ENCODE measurements around the gene BPI. TPM values are rescaled to one million over a fixed set of nuclear protein-coding genes. Genes with fewer than 3 reads are reported as not detected.

Gene BPI
- total RNA-seq, 2 experiments from 2014 or later: 0.14 TPM; not detected in 1

- ChIA-PET POLR2A (no interaction called here), CTCF (no interaction called here)
- no peaks in the 10 kb centered on the region for H3K36me3 Mint-ChIP-seq (ENCODE audit: low read depth)
- H3K4me3 Mint-ChIP-seq: no peak overlapping the region
- peaks cover 18% of the 10 kb centered on the region for H3K27me3 Mint-ChIP-seq
- ATAC-seq (ENCODE audit: poor library complexity): no peak
- Histone ChIP-seq H3K27ac (ENCODE audit: low read depth in 1 of 2, low read length in 2 of 2) (no peak overlapping the region), H3K27me3 (ENCODE audit: control insufficient read depth in 1 of 2, insufficient read depth in 2 of 2, low read length in 2 of 2) (peaks cover 3 to 17% of the 10 kb centered on the region in 2 experiments), H3K4me3 (ENCODE audit: low read length) (no peak overlapping the region), H3K9me3 (ENCODE audit: control insufficient read depth in 1 of 2, insufficient read depth in 1 of 2, low read length in 2 of 2) (peaks cover 7 to 19% of the 10 kb centered on the region in 2 experiments), H3K36me3 (ENCODE audit: insufficient read depth, low read length) (no peaks in the 10 kb centered on the region), H3K4me1 (ENCODE audit: insufficient read depth, low read length) (no peaks in the 10 kb centered on the region)
- H3K9me3 Mint-ChIP-seq: no peaks in the 10 kb centered on the region
- H3K4me1 Mint-ChIP-seq (ENCODE audit: low read depth): no peaks in the 10 kb centered on the region
- no peak for DNase-seq
- TF ChIP-seq, protein P1, sequence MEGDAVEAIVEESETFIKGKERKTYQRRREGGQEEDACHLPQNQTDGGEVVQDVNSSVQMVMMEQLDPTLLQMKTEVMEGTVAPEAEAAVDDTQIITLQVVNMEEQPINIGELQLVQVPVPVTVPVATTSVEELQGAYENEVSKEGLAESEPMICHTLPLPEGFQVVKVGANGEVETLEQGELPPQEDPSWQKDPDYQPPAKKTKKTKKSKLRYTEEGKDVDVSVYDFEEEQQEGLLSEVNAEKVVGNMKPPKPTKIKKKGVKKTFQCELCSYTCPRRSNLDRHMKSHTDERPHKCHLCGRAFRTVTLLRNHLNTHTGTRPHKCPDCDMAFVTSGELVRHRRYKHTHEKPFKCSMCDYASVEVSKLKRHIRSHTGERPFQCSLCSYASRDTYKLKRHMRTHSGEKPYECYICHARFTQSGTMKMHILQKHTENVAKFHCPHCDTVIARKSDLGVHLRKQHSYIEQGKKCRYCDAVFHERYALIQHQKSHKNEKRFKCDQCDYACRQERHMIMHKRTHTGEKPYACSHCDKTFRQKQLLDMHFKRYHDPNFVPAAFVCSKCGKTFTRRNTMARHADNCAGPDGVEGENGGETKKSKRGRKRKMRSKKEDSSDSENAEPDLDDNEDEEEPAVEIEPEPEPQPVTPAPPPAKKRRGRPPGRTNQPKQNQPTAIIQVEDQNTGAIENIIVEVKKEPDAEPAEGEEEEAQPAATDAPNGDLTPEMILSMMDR (IDR thresholded peaks at IDR 0.05): no peak
- intact Hi-C loops (cut with DNase I, micrococcal nuclease): no loop called here
- no peak overlapping the region for H3K27ac Mint-ChIP-seq
Observed at GRCh38 chr20:38339997-38340396, 36.0 kb downstream of the BPI start.

- Histone ChIP-seq H3K27me3 (ENCODE audit: control insufficient read depth in 1 of 2, insufficient read depth in 2 of 2, low read length in 2 of 2) (peaks cover 4 to 17% of the 10 kb centered on the region in 2 experiments), H3K27ac (ENCODE audit: low read depth in 1 of 2, low read length in 2 of 2) (no peak overlapping the region), H3K4me3 (ENCODE audit: low read length) (no peak overlapping the region), H3K36me3 (ENCODE audit: insufficient read depth, low read length) (no peaks in the 10 kb centered on the region), H3K9me3 (ENCODE audit: control insufficient read depth in 1 of 2, insufficient read depth in 1 of 2, low read length in 2 of 2) (peaks cover 7 to 15% of the 10 kb centered on the region in 2 experiments), H3K4me1 (ENCODE audit: insufficient read depth, low read length) (no peaks in the 10 kb centered on the region)
- no peak for DNase-seq
- intact Hi-C loops (cut with DNase I, micrococcal nuclease): no loop called here
- POLR2A ChIA-PET: no interaction called here
- CTCF ChIA-PET: no interaction called here
- TF ChIP-seq, protein P1 (IDR thresholded peaks at IDR 0.05): no peak
- no peaks in the 10 kb centered on the region for H3K4me1 Mint-ChIP-seq (ENCODE audit: low read depth)
- no peaks in the 10 kb centered on the region for H3K36me3 Mint-ChIP-seq (ENCODE audit: low read depth)
- no peak overlapping the region for H3K4me3 Mint-ChIP-seq
- ATAC-seq (ENCODE audit: poor library complexity): no peak
- no peak overlapping the region for H3K27ac Mint-ChIP-seq
- H3K9me3 Mint-ChIP-seq: no peaks in the 10 kb centered on the region
- H3K27me3 Mint-ChIP-seq: peaks cover 18% of the 10 kb centered on the region
Observed at GRCh38 chr20:38340693-38341092, 36.7 kb downstream of the BPI start.

- no peaks in the 10 kb centered on the region for H3K4me1 Mint-ChIP-seq (ENCODE audit: low read depth)
- no peak overlapping the region for H3K4me3 Mint-ChIP-seq
- no peaks in the 10 kb centered on the region for H3K36me3 Mint-ChIP-seq (ENCODE audit: low read depth)
- no peak overlapping the region for H3K27ac Mint-ChIP-seq
- Histone ChIP-seq H3K27me3 (ENCODE audit: control insufficient read depth in 1 of 2, insufficient read depth in 2 of 2, low read length in 2 of 2) (peaks cover 2 to 7% of the 10 kb centered on the region in 2 experiments), H3K4me1 (ENCODE audit: insufficient read depth, low read length) (no peaks in the 10 kb centered on the region), H3K36me3 (ENCODE audit: insufficient read depth, low read length) (no peaks in the 10 kb centered on the region), H3K27ac (ENCODE audit: low read depth in 1 of 2, low read length in 2 of 2) (no peak overlapping the region), H3K4me3 (ENCODE audit: low read length) (no peak overlapping the region), H3K9me3 (ENCODE audit: control insufficient read depth in 1 of 2, insufficient read depth in 1 of 2, low read length in 2 of 2) (peaks cover 7 to 9% of the 10 kb centered on the region in 2 experiments)
- intact Hi-C loops (cut with DNase I, micrococcal nuclease): no loop called here
- DNase-seq: no peak
- peaks cover 13% of the 10 kb centered on the region for H3K27me3 Mint-ChIP-seq
- POLR2A ChIA-PET: no interaction called here
- TF ChIP-seq, protein P1 (IDR thresholded peaks at IDR 0.05): no peak
- ATAC-seq (ENCODE audit: poor library complexity): no peak
- CTCF ChIA-PET: no interaction called here
- H3K9me3 Mint-ChIP-seq: no peaks in the 10 kb centered on the region
Observed at GRCh38 chr20:38342216-38342615, 38.3 kb downstream of the BPI start.
